Measurements from ENCODE around the gene ANXA6. TPM values are rescaled to one million over a fixed set of nuclear protein-coding genes. Genes with fewer than 3 reads are reported as not detected.
"Not testable (repeated sequence)": the region's sequence is repeated elsewhere in the genome, so short reads cannot be mapped to it uniquely, and the experiment has no call there.

Gene ANXA6
- polyA plus RNA-seq, 3 donors: 70.1 to 454 (median 256) TPM

DNA sequence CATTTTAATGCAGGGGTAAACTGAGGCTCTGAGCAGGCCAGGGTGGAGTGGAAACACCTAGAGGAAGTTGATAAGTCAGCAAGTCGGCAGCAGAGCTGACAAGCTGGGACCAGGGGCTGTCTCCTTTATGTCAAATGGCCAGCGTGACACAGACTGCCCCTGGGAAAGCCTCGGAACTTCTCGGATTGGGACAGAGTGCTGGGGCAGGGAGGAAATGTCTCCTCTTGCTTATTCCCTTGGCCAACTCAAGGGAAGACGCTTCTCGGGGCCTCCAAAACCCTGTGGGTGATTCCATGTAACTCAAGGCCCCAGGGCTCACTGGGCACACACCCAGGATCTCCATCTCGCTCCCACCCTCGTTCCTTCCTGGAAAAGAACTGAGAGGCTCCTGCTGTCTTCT lies 25.4 kb upstream of the ANXA6 start:
- no peak overlapping the region for H3K27ac ChIP-seq (ENCODE audit: low read depth, low read length)
- 74 to 84% (median 84%) methylated on average over 8 of the region's 8 CpGs for WGBS, 3 donors

DNA sequence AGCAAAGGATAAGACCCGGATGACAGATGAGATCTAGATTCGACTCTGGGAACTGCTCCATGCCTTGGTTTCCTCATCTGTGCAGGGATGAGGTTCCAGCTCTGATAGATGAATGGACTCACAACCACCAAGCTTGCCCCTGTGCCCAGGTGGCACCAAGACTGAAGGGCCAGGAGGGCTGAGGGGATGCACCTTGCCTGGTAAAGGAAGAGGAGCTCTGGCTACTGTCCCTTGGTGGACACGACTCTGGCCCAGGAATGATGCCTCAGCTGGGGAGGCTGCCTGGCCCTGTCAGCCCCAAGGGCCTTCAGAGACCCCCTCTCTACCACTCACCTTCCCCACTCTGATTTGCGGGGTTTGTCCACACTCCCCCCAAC lies 24.9 kb upstream of the ANXA6 start:
- 78 to 89% (median 80%) methylated on average over 3 to 4 of the region's 4 CpGs for WGBS, 3 donors
- H3K27ac ChIP-seq (ENCODE audit: low read depth, low read length): no peak overlapping the region

DNA sequence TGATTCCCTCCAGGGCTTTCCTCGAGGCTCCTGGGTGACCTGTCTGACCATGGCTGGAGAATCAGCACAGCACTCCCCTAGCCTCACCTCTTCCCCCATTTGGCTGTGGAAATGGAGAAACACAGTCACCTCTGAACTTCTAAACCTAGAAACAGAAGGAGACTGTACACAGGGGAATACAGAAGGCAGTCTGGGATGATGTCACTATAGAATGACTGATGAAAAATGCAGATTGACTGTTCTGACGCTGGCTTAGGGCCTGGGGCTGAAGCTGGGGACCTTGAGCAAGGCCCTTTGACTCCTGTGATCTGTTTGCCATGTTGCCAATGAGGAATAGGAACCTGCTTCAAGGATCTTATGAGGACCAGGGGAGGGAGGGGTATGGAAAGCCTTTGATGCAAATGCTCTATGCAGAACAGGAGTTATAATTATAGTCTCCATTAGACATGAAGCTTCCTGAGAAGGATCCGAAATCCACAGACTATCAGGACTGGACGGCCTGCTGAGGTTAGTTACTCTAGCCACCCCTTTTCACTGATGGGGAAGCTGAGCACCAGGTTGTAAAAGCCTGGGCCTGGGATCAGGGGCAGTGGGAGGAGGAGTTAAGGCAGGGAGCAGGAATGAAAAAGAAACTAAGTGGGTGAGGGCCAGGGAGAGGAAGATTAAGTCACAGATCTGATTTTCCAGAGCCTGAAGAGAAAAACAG lies 24.4 kb upstream of the ANXA6 start:
- H3K27ac ChIP-seq (ENCODE audit: low read depth, low read length): no peak overlapping the region
- WGBS, 3 donors: 64 to 74% (median 68%) methylated on average over 4 of the region's 4 CpGs

DNA sequence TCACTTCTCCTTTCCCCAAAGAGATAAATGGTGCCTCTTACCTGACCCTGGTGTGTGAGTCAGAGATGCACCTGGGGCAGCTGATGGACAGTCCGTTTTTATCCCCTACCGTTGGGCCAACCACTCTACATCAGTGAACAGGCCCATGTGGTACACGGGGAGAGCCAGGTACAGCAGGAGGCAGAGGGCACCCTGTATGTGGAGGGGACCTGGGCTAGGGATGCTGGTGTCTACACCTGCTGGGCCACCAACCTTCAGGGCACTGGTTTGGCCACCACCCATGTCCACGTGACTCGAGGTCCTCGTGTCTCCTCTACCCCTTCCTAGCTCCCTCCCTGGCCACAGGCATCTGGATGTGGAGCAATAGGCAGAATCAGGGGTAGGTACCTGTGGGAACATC lies 22.7 kb upstream of the ANXA6 start:
- 75 to 93% (median 93%) methylated on average over 6 of the region's 6 CpGs for WGBS, 3 donors

DNA sequence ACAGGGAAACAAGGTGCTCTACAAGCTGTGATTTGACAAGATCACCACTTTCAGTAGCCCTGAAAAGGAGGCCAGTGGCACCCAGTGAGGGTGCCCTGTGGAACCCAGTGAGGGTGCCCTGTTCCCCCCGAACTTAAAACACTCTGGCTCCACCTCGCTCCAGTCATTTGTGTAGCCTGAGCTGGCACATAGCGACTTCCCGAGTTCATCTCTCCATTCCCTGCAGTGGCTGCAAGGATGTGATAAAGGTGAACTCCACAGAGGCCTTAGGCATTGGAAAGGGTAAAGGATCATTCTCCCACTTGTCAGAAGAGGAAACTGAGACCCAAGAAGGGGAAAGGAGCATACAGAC lies 21.9 kb upstream of the ANXA6 start:
- WGBS, 3 donors: 86 to 96% (median 94%) methylated on average over 4 of the region's 4 CpGs
- no peak overlapping the region for H3K27ac ChIP-seq (ENCODE audit: low read depth, low read length)

More for the DNA sequence above, 22.7 kb upstream of the ANXA6 start:
- H3K27ac ChIP-seq (ENCODE audit: low read depth, low read length): no peak overlapping the region

DNA sequence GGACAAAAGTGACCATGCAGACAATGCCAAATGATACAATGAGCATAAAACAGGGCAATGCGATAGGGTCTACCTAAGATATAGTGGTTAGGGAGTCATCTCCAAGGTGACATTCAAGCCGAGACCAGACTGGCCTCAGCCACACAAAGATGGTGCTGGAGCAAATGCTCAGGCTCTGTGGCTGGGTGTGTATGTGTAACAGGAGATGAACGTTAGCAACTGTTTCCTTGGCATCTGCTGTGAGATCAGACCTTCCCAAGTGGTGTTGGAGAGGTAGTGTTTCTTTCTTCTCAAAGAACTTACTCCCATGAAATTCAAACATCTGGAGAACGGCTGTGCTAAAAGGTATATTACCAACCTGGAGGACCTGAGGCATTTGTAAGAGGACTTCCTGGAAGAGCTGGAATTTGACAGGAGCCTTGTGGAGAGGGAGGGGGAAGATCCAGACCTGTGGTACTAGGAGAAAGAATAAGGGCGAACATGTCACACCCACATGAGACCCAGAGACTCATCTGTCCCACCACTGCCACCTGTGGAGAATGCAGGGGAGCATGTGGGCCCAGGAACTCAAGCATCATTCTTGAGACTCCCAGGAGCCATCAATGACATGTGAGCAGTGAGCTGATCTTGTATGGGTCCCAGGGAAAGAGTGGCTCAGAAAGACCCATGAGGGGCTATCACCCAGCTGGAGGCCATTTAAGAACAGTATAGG lies 21.4 kb upstream of the ANXA6 start:
- 84 to 91% (median 84%) methylated on average over 5 of the region's 5 CpGs for WGBS, 3 donors
- no peak overlapping the region for H3K27ac ChIP-seq (ENCODE audit: low read depth, low read length)

DNA sequence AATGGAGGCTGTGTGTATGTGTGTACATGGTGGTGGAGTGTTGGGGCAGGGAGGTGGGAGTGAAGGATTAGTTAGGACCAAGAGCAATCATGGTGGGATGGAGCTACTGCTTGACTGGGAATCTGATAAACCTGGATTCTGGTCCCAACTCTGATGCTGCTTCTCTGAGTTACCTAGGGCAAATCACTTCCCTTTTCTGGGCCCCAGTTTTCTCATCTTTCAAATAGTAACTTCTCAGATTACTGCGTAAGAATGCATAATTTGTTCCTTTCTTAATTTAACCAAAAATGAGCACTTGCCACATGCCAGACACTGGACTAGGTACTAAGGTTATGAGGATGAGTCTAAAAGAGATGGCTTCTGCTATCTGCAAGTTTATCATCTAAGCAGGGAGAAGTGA lies 20.8 kb upstream of the ANXA6 start:
- WGBS, 3 donors: 85 to 92% (median 86%) methylated on average over 1 of the region's 1 CpG
- no peak overlapping the region for H3K27ac ChIP-seq (ENCODE audit: low read depth, low read length)

DNA sequence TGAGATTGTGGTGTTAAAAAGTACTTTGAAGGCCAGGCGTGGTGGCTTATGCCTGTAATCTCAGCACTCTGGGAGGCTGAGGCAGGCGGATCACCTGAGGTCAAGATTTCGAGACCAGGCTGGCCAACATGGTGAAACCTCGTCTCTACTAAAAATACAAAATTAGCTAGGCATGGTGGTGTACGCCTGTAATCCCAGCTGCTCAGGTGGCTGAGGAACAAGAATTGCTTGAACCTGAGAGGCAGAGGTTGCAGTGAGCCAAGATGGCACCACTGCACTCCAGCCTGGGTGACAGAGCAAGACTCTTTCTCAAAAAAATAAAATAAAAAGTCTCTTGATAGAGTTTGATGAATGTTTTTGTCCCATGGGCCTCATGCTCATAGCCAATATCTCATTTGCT lies 18.7 kb upstream of the ANXA6 start:
- H3K27ac ChIP-seq (ENCODE audit: low read depth, low read length): not testable (repeated sequence)
- 56 to 96% (median 95%) methylated on average over 5 of the region's 5 CpGs for WGBS, 3 donors

DNA sequence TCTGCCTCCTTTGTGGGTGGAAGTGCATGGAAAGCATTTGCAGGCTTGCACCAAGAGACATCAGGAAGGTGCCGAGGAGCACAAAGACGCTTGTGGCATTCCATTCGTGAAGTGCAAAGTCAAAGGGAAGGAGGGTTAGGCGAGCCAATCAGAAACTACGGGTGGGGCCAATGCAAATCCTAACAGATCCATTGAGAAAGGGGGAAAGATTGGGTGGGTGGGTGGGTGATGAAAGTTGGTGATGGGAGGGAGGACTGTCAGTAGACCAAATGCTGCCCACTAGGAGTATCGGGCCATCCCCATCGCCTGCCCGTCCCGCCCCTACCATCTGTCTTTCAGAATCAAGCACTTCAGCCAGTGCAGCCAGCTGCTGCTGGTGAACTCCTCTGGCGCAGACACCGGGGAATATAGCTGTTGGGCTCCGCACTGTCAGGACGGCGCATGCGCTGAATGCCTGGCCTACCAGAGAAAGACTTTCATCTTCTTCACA lies 17.1 kb upstream of the ANXA6 start:
- H3K27ac ChIP-seq (ENCODE audit: low read depth, low read length): no peak overlapping the region
- WGBS, 3 donors: 67 to 77% (median 75%) methylated on average over 15 of the region's 15 CpGs

DNA sequence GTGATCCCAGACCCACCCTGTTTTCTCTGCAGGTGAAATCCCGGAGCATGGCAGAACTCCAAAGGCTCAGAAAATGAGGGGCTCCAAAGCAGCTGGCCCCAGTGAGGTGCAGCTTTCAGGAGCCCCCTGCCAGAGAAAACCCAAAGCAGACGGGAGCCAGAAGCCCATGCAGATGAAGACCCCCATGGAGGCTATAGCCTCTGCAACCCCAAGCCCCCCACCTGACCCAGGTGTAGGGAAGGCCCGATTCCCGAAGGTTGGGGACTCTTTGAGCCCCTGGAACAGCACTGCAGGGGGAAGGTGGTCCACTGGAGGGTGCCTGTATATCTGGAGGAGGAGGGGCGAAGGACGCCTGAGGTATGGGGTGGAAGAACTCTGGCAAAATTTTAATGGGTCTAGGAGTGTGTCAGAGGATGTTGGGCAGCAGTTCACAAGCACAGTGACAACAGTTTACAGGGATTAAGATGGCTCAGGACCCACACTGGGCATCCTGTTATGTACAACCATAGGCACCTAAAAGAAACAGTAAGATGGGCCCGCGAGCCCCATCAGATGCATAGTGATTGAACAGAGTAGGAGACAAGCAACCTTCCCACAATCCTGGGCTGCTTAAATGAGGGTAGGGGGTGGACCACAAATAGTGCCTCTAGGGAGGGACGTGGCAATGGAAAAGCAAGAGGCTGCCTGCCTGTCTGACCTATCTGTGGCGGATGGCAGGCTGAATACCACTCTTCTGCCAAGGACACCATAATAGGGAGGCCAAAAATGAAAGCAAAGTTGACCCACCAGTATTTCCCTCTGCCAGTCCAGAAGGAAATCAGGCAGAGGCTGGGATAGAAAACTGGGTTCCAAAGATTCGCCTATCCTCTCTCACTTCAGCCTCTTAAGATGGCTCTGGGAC lies 16.4 kb upstream of the ANXA6 start:
- 86 to 91% (median 90%) methylated on average over 11 of the region's 11 CpGs for WGBS, 3 donors
- no peak overlapping the region for H3K27ac ChIP-seq (ENCODE audit: low read depth, low read length)

DNA sequence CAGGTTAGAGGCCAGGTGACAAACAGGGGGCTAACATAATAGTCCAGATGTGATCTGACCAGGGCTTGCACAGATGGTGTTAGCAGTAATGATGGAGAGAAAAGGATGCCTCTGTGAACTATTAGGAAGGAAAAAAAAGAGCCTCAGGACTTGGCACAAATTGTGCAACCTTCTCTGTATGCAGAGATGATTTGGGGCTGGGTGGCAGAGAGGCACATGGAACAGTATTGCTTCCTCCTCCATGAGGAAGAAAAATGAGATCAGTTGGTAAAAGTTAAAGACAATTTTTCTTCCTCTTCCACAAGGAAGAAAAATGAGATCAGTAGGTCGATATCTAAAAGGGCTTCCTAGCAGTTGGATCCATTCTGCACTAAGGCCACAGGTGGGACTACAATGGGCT lies 13.9 kb upstream of the ANXA6 start:
- 60 to 64% (median 62%) methylated on average over 1 of the region's 1 CpG for WGBS, 3 donors
- no peak overlapping the region for H3K27ac ChIP-seq (ENCODE audit: low read depth, low read length)

DNA sequence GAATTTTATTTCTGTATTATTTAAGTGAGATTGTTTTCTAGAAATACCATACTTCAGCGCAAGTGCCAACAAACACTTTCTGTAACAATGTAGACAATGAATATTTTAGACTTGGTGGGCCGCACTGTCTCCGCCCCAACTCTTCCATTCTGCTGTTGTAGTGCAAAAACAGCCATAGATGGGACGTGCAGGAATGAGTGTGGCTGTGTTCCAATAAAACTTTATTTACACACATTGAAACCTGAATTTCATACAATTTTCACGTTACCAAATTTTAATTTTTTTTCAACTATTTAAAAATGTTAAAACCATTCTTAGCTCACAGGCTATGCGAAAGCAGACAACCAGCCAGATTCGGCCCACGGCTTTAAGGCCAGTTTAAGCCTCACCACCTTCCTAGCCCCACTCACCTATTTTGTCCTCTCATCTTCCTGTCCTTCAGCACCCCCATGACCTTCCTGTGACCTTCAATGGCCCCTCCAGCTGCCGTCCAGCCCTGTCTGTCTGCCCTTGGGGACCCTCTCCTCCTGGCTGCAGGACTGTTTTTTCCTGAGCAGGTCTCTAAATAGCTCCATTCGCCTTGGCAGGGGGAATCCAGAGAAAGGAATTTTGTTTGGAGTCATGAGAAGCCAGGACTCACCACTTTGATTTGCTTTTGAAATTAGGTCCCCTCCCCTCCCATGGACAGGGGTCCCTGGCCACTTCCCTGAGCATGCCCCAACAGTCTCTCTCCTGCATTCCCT lies 11.2 kb upstream of the ANXA6 start:
- H3K27ac ChIP-seq (ENCODE audit: low read depth, low read length): no peak overlapping the region

DNA sequence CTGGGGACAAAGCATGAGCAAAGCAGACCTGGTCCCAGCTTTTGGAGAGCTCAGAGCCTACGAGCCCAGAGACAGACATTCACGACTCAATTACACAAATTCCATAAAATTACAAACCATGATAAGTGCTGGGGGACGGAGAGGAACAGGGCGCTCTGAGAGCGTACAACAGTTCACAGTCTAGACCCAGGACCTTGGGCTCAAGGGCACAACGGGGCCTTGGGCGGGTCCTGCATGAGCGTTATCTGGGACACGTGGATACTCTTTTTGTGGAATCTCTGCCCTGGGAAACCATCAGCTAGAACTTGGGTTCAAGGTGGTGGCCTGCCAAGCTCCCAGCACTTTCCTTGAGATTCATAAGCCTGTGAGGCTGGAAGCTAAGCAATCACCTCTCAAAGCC lies 9.4 kb upstream of the ANXA6 start:
- H3K27ac ChIP-seq (ENCODE audit: low read depth, low read length): no peak overlapping the region
- WGBS, 3 donors: 44 to 93% (median 88%) methylated on average over 9 of the region's 9 CpGs

More for the DNA sequence above, 11.2 kb upstream of the ANXA6 start:
- 52 to 82% (median 81%) methylated on average over 10 of the region's 10 CpGs for WGBS, 3 donors

DNA sequence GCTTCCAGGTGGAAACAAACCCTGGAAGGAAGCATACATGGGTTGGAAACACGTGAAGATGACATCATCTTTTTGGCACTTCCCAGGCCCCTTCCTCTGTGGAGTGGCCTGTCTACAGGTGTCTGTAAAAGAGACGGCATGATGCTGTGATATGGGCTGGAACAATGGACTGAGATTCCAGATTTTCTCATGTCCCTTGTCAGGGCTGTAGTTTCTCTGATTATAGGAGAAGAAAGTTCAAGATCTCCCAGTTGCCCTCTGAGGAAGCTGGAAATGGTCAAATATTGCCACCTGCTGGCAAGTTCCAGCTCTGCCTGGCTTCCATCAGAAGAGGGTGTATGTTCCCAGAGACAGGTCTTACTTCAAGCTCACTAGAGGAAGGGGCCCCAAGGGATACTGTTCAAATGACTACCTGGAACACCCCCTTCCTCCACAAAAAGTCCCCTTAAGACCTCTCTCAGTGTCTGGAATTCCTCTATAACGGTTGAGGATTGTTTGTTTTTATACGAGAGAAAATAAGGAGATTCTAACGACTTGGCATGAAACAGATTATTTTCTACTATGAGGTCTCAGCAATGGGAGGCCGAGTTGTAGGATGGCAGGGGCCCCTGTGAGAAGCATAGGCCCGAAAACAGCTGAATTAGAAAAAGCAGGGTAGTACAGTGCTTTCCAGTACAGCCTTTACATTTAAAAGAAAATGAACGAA lies 7.3 kb upstream of the ANXA6 start:
- H3K27ac ChIP-seq (ENCODE audit: low read depth, low read length): no peak overlapping the region

DNA sequence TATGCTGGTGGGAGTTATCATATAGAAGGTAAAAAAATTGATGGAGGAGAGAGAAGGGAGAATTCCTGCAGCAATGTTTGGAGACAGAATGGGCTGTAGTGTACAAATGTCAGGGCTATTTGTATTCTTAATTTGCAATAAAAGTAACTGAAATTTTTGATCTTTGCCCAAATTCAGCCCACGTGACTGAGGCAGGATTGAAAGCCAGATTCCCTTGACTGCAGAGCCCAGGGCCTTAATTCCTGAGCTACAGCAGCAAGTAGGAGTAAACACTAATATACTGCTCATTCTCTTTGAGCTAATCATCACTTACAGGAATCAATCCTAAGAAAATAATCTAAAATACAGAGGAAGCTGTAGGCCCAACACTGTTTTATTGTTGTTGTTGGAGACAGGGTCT lies 5.2 kb upstream of the ANXA6 start:
- 47 to 64% (median 60%) methylated on average over 1 of the region's 1 CpG for WGBS, 3 donors
- H3K27ac ChIP-seq (ENCODE audit: low read depth, low read length): no peak overlapping the region

More for the DNA sequence above, 7.3 kb upstream of the ANXA6 start:
- WGBS, 3 donors: 32 to 39% (median 33%) methylated on average over 8 of the region's 8 CpGs

DNA sequence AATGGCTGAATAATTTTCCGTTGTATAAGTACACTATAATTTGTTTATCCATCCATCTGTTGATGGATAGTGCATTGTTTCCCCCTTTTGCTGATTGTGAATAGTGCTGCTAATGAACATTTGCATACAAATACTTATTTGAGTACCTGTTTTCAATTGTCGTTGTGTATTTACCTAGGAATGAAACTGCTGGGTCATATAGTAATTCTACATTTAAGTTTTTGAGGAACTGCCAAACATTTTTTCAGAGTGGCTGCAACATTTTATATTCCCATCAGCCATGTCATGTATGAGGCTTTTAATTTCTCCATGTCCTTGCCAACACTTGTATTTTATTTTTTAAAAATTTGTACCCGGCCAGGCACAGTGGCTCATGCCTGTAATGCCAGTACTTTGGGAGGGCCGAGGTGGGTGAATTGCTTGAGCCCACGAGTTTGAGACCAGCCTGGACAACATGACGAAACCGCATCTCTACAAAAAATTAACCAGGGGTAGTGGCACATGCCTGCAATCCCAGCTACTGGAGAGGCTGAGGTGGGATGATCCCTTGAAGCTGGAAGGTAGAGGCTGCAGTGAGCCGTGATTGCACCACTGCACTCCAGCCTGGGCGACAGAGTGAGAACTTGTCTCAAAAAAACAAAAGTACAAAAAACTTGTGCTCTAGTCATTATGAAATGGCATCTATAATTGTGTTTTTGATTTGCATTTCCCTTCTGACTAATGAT lies 2.2 kb upstream of the ANXA6 start:
- H3K27ac ChIP-seq (ENCODE audit: low read depth, low read length): no peak overlapping the region
- WGBS, 3 donors: 86 to 89% (median 88%) methylated on average over 9 of the region's 9 CpGs

DNA sequence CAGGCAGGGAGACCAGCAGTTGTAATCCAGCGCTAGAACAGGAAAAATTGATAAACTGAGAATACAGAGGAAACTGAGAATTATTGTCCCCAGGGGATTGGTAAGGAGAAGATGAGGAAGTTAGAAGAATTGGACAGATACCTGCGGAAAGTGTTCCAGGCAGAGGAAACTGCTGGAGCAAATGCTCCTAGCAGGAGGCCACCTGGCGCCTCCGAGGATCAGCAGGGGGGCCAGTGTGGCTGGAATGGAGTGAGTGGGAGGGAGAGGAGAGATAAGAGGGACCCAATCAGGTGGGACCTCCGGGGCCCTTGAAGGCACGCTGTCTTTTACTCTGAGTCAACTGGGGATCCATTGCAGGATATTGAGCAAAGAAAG lies 695 bp upstream of the ANXA6 start:
- WGBS, 3 donors: 9 to 14% (median 11%) methylated on average over 6 of the region's 6 CpGs

More for the DNA sequence above, 695 bp upstream of the ANXA6 start:
- H3K27ac ChIP-seq (ENCODE audit: low read depth, low read length): no peak overlapping the region
